GM12865 (cell line): ENCODE data around the gene MPIG6B.

Source experiments
- DNase-seq: peaks from one replicate; pipeline ENCODE4 v3.0.0; 2010; ENCODE audit warnings: low read depth
- H3K4me3 ChIP-seq: 2 replicates; pipeline ENCODE4 v1.5.1; 2011; ENCODE audit warnings: mild to moderate bottlenecking, low read depth, low read length, control low read depth
- CTCF ChIP-seq: IDR thresholded peaks from 2 replicates; pipeline ENCODE4 v1.5.1; 2011; ENCODE audit warnings: low read length, control low read depth, low read depth, inconsistent platforms; ENCODE audit not compliant: insufficient read depth; ENCODE audit errors: missing control alignments

Gene MPIG6B

GRCh38 chr6:31762878-31763618, 39.9 kb downstream of the MPIG6B start:
- no peak for TF ChIP-seq CTCF
- H3K4me3 ChIP-seq: no peak overlapping the region
- DNase-seq: no peak

- no peak for TF ChIP-seq CTCF
- no peak for DNase-seq
- H3K4me3 ChIP-seq: no peak overlapping the region
These were observed 40.4 kb downstream of the MPIG6B start for GRCh38 chr6:31763619-31763940.

GRCh38 chr6:31764198-31764597, 41.0 kb downstream of the MPIG6B start:
- H3K4me3 ChIP-seq: no peak overlapping the region
- TF ChIP-seq CTCF: no peak
- DNase-seq: no peak

- no peak overlapping the region for H3K4me3 ChIP-seq
- no peak for TF ChIP-seq CTCF
- no peak for DNase-seq
These were observed 42.4 kb downstream of the MPIG6B start for GRCh38 chr6:31765559-31765909.

GRCh38 chr6:31765910-31766794, 43.0 kb downstream of the MPIG6B start:
- DNase-seq: no peak
- no peak for TF ChIP-seq CTCF
- H3K4me3 ChIP-seq: no peak overlapping the region

GRCh38 chr6:31767096-31767645, 44.0 kb downstream of the MPIG6B start:
- no peak overlapping the region for H3K4me3 ChIP-seq
- TF ChIP-seq CTCF: no peak
- no peak for DNase-seq
